Coronary artery (tissue), 2 donors: ENCODE data around the gene LGI4.

Source experiments
- DNase-seq: peaks from one replicate; pipeline ENCODE4 v3.0.0-alpha.2; 2017; ENCODE audit warnings: low spot score
- H3K27ac ChIP-seq, 2 donors: fragments of 200-600 bp; sonication (generic); one replicate each; pipeline ENCODE4 v1.5.1; 2016 to 2019
- H3K4me3 ChIP-seq: fragments of 200-600 bp; sonication (generic); 2 replicates; pipeline ENCODE4 v1.5.1; 2016; ENCODE audit warnings: mild to moderate bottlenecking, moderate library complexity
- CTCF ChIP-seq: fragments of 200-600 bp; sonication (generic); IDR thresholded peaks from one replicate; pipeline ENCODE4 v1.5.1; 2019; ENCODE audit warnings: antibody characterized with exemption

The LGI4 gene

GRCh38 chr19:35120898-35121297 lies 14.0 kb downstream of the LGI4 start:
- Histone ChIP-seq H3K27ac (peak overlapping the region in 1 of 2 donors; percentile 69), H3K4me3 (no peak overlapping the region)

GRCh38 chr19:35120492-35120891 lies 14.4 kb downstream of the LGI4 start:
- peak overlapping the region in 1 of 2 donors; percentile 69 for H3K27ac ChIP-seq
- no peak overlapping the region for H3K4me3 ChIP-seq
- DNase-seq, result no peak
- TF ChIP-seq CTCF, result no peak

More at GRCh38 chr19:35120898-35121297, 14.0 kb downstream of the LGI4 start:
- TF ChIP-seq CTCF, result no peak
- DNase-seq, result no peak

- H3K4me3 ChIP-seq, result no peak overlapping the region
- no peak for DNase-seq
- H3K27ac ChIP-seq, result no peak overlapping the region
- no peak for TF ChIP-seq CTCF
Measured at GRCh38 chr19:35119578-35120155, 15.2 kb downstream of the LGI4 start.

GRCh38 chr19:35119091-35119490 lies 15.8 kb downstream of the LGI4 start:
- TF ChIP-seq CTCF, result no peak
- H3K4me3 ChIP-seq, result no peak overlapping the region
- DNase-seq, result no peak
- peak overlapping the region in 1 of 2 donors; percentile 45 for H3K27ac ChIP-seq

- no peak for DNase-seq
- H3K27ac ChIP-seq, result peak overlapping the region in 1 of 2 donors; percentile 45
Measured at GRCh38 chr19:35118268-35119020, 16.4 kb downstream of the LGI4 start.

GRCh38 chr19:35117799-35118198 lies 17.1 kb downstream of the LGI4 start:
- DNase-seq, result no peak
- no peak for TF ChIP-seq CTCF
- Histone ChIP-seq H3K27ac (peak overlapping the region in 1 of 2 donors; percentile 2), H3K4me3 (no peak overlapping the region)

More at GRCh38 chr19:35118268-35119020, 16.4 kb downstream of the LGI4 start:
- no peak for TF ChIP-seq CTCF
- H3K4me3 ChIP-seq, result no peak overlapping the region

- Histone ChIP-seq H3K27ac (peak overlapping the region in 1 of 2 donors; percentile 54), H3K4me3 (no peak overlapping the region)
- DNase-seq, result no peak
- TF ChIP-seq CTCF, result no peak
Measured at GRCh38 chr19:35117116-35117515, 17.7 kb downstream of the LGI4 start.
